COLO668 (cell line): Measurements from ENCODE around the gene MEGF11.

Experiments
- DNase-seq: peaks from one replicate; lab custom pipeline; 2025; ENCODE audit not compliant: unreplicated experiment; lab: John Stamatoyannopoulos, UW

The MEGF11 gene

DNA sequence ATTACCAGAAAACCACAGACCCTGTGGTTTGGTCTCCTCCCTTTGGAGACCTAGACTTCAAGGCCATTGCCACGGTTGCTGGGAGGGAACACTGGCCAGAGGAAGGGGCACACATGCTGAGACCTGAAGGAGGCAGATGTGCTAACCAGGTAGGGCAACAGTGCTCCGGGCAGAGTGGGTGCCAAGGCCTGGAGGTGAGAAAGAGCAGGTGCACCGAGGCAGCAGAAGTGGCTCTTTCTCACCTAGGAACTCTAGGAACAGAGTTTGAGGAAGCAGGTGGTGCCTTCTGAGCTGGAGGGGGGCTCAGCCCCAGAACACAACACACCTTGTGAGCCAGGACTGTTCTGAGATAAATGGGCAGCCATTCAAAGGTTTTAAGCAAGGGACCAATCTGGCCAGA, 106.1 kb downstream of the MEGF11 start:
- DNase-seq, result no peak

DNA sequence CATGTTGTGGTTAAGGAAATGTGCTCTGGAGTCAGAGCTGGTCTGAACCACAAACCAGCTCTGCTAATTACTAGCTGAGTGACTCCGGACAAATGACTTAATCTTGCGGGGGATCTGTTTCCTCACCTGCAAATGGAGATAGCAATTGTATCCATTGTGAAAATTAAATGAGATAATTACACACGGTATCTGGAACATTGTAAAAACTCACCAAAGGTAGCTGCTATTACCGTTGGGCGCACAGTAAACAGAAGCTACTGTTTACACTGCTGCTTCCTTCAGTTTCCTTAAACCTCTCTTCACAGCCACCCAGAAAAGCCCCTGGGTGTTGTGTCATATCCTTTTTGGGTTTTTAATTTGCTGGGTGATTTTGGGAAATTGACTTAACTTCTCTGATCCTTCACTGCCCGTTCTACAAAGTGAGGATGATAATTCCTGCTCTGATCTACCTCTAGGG, 107.8 kb downstream of the MEGF11 start:
- DNase-seq, result no peak

DNA sequence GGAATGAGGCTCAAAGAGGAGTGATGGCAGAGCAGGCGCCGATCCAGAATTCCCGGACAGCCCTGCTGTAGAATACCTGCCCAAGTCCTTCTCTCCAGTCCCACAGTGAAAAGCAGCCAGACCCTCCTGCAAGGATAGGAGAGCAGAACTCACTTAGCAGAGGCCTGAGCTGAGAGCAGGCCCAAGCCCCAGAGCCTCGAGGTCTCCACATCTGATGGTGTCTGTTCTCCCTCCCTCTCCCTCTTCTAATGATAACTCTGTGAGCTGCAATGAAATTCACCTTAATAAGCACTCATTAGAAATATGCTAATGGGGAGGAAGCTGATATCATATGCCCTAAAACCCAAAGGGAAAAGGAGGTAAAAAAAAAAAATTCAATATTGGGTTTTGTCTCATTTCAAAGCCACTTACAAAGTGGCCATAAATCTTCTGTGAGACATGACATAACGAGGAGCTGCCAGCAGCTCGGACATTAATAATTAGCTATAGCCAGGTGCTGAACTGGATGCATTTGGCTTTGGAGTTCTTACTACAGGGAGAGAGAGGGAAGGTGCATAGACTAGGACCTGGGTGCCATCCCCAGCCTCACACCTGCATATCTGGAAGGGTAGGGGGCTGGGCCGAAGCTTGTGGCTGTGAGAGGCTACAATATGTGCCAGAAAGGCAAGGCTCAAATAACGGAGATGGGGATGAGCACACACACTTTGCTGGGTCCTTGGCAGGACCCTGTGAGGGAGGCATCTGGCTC, 108.4 kb downstream of the MEGF11 start:
- DNase-seq, result peak; percentile 84

DNA sequence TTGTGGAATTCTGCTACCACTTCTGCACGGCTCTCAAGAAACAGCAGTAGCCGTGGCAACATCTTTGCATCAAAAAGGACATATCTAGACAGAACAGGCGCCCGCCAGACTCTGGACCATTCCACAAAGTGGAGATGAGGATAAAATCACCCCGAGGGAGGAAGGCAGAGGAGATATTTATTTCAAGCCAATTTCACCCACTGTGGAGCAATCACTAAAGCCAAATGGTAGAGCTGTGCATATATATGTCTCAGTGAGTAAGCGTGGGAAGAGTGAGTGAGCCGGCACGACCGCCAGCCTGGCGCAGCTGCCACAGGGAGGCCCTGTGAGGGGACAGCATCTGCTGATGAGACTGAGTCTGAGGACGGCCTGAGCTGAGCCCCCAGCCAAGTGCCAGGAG, 111.3 kb downstream of the MEGF11 start:
- DNase-seq, result no peak

DNA sequence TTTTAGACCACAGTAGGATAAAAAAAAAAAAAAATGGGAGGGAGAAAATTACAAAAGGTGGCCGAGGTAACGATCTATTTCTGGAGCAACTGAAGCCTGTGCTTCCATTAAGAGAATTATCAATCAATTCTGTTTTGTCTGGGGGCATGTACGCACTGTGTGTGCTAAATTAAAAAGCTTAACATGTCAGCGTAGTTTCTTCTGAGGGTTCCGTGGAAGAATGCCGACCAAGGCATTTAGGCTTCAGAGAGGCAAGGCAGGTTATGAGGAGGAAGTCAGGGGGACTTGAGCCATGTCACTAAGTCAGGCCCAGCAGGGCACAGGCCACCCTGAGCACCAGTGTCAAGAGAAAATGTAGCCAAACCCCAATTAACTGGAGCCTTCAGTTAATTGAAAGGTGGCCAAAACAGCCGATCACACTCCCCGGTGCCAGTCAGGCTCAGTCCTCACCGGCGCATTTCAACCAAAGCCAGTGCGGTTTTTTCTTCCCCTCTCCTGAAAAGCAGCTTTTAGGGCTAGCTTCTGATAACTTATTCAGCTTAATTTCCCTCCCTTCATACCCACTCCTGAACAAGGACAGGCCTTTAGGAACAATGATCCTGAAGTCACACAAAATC, 113.9 kb downstream of the MEGF11 start:
- no peak for DNase-seq

DNA sequence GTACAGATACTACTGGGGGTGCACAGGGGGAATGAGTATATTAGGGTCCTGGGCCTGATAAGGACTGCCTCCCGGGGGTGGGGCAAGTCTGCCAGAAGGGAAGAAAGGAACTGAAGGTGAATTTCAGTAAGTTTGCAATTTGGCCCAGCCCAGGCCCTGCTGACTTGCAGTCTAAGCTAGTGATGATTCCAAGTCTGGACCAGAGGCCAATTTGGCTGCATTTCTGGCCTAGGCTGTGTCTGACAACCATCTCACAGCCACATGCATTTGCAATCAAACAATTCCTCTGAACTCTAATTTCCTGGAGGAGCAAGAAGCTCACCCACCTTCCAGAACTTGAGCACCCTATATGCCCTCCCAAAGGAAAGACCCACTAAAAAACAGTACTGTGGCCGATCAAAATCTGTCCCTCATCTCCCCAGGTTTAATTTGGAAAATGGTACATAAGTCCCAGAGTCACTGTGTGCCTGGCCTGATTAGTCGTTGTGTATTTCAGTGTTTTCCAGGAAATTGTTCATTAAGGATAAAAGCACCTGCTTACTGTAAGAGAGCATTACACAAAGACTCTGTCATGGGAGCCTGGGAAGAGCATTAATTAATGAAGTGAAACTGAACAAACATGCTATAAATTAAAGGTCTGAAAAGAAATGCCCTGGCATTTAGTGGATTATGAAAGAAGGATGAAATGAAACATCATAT, 114.5 kb downstream of the MEGF11 start:
- DNase-seq, result no peak

DNA sequence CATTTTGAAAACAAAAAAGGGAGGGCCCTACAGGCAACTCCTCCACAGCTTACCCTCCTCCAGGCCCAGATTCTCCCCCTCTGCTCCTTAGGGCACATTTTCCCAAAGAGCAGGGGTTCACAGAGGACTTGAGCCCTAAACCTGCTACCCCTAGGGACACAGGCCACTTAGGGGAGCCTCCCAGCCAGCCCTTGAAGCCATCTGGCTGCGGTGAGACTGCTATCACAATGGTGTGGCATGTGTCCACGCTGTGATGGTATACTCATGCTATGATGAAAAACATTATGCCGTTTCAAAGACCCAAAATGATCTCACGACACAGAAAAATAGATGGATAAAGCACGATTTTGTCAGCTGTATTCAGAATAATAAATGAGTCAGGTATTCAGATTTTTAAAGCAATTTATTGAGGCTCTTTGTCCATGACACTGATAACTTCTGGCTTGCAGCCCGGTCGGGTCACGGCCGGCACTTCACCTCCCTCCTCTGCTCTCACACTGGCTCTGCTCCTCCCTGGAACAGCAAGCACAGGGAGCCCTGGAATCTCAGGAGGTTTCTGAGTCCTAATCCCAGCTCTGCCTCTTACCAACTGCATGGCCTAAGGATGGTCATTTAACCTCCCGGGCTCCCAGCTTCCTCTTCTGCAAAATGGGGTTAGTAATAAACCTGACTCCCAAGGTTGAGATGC, 115.3 kb downstream of the MEGF11 start:
- no peak for DNase-seq

DNA sequence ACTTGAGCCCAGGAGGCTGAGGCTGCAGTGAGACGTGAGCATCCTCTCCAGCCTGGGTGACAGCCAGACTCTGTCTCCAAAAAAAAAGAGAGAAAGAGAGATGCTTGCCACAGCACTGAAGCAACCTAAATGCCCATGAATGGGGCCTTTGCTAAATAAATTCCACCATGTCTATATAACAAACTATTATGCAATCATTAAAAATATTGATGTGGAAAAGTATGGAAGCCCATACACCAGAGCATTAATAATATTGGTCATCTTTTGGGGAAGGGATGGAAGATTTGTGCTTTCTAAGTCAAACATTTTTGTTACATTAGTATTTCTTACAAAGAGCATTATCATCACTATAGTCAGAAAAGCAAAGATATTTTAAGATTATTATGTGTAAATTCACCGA, 116.6 kb downstream of the MEGF11 start:
- no peak for DNase-seq

DNA sequence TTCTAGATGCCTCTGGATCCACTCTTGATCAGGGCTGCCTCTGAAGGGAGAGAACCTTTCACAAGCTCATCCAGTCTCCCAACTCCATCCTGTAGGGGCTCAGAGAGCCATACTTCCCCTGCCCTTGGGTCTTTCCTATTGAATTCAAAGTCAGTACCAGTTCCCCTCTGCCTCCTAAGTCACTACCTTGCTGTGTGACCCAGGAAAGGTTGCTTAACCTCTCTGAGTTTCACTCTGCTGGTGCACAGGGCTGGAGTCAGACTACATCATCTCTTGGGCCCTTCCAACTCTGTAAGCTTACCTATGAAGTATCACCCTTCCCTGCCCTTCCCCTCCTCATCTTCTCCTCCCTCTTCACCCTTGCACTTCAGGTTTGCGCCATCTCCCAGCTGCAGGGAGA, 117.9 kb downstream of the MEGF11 start:
- no peak for DNase-seq

DNA sequence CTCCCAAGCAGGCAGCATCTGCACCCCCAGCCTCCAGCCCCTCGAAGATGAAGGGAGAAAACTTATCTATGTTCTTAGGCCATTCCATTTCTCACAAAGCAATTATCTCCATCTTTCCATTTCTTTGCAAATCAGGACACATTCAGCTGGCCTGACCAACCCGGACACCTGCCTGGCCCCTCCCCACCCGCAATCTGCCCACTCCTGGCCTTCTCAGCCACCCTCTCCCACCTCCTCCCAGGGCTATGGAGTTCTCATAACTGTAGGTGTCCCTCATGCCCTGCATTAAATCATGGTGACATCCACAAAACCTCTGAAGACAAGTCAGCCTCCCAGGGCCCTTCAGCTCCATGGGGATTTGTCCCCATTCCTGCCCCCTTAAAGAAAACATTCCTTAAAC, 119.3 kb downstream of the MEGF11 start:
- DNase-seq, result no peak

DNA sequence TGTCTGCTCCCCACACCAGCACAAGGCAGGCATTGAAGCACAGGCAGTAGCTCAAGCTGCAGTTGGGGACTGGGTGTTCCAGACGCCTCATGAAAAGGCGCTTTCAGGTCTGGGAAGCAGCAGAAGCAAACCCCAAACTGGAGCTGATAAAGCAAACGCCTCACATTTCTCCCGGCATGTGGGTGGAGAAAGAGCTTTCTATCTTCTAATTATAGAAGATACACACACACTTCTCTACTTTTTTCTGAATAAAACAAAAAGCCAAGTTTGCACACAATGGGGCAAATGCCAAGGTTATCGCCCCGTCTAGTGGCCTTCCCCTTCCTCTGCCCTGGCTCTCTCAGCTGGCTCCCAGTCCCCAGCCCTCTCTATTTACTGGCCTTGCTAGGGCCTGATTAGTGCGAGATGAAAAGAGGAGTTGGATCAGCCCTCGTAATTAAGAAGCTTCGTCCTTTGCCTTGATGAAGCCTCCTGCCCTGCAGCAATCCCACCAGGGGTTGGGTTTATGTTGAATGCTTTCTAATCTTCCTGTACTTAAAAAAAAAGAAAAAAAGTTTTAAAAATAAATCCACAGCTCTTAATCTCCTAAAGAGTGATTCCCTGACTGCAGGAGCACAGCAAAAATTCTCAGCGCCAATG, 120.2 kb downstream of the MEGF11 start:
- DNase-seq, result no peak

DNA sequence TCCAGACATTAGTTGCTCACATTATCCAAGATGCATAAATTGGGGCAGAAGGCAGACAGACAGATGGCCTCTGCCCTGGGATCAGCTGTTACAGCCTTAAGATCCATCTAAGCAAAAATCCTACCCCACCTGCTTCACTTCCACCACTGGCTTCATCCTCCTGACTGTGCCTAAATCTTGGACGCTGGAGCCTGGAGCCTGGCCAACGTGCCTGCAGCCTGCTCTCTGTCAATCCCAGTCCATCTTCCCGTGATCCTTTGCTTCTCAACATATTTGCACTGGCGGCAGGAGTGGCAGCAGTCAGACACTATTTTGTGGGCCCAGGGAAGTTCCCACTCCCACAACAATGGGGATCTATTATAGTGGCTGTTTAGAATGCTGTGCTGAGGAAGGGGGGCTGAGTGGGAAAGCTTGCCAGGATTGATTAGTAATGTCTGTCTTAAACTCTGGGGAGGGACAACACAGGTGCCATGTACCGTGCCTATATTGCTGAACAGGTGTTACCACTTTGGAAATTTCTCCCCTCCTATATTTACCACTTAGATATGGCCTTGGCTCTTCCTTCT, 121.2 kb downstream of the MEGF11 start:
- no peak for DNase-seq

DNA sequence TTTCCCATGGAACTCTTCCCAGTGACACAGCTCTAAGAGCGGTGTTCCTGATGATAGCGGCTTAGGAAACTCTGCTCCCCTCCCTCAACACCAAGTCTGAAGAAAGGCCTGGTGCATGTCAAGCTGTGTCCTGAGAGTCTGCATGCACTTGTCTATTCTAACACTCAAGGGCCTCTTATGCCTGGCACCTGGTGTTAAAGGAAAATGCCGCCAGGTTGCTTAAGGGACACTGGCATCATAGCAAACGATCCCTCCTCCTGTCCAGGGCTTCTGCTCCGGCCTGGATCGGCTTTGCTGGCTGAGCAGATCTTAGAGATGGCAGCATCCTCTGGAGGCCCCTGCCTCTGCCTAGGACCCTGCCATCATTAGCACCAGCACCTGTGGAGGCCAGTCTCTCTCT, 121.7 kb downstream of the MEGF11 start:
- DNase-seq, result no peak

DNA sequence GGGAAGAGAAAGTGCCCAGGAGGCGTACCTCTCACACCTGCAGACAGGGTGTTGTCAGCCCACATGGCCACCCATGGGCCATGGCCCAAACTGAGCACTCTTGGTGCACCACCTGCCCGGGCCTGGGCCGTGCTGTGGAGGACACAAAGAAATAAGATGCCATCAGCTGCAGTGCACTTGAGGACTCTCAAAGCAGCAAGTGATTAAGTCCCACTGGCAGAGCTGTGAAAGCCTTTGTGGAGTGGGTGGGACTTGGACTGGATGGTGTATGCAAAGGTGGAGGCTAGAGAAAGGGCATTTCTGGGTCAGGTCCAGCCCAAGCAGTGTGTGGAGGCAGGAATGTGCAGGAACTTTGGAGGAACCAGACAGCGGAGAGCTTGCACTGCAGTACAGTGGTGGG, 122.3 kb downstream of the MEGF11 start:
- DNase-seq, result no peak

DNA sequence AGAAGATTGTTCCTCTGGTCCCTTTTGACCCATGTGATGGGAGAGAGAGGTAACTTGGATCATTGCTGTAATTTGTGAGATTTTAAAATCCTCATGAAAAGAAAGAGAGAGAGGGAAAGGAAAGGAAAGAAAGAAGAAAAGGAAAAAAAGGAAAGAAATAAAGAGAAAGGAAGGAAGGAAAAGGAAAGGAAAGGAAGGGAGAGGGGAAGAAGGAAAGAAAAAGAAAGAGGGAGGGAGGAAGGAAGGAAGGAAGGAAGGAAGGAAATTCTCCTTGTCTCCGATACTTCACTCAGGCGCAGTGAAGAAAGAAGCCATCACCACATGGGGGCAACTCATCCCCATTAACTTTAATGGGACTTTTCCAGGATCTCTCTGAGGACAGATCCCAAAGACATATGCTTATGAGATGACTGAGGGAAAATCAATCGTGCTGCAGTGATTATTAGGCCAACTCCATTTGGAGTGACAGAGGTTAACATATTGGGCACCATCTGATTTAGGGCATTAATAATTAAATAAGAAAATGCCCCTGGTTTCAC, 123.0 kb downstream of the MEGF11 start:
- DNase-seq, result no peak

DNA sequence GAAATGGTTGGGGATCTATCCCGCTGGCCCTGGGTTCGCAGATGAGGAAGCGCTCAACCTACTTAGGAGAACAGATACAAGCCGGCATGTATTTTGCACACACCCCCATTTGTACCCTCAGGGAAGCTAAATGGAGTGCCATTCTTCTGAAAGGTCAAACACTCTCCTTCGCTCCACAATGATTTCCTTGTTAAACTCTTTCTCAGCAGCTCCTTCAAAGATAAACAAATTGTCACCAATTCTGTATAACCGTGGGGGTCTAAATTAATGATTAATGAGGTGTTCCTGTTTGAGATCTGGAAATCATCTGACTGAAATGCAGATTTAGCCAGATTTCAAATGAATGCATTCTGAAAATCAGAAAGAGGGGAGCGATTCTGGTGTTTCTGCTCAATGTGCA, 124.0 kb downstream of the MEGF11 start:
- DNase-seq, result no peak

DNA sequence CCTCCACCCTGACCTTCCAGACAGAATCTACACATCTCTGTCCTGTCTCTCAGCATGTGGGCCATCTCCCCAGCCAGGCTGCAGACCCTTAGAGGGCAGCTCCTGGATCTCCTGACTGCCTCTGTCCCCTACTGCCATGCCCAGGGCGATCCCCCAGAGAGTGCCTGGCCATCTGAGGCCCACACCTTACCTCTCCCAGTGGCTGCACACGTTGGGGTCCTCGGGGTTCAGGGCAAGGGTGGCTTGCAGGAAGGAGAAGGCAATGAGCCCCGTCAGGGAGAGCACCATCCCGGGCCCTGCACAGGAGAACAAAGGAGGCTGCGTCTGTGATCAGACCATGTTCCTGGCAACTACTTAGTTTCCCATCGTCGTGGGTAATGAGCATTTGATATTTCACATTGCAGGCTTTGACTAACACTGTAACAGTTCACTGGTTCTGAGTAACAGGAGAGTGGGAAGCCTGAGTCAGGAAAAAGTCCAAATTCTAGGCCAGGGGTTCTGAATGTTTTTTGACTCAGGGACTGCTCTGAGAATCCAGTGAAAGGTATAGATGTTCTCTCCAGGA, 125.4 kb downstream of the MEGF11 start:
- DNase-seq, result no peak

DNA sequence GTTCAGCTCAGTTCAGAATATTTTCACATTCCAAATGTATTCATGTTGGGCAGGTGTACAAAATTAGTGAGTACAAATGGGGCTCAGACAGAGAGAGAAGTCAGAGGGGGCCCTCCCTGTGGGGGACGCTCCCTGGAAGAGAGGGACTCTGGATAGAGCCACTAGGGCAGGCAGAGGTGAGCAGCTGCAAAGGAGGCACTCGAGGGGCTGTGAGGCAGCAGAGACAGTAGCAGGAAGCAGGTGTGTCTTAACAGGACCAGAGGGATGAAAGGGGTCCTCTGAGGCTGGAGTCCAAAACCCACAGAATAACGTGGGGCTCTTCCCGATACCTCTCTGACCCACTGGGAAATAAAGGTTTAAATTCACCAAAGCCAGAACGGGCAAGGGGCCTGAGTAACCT, 127.1 kb downstream of the MEGF11 start:
- DNase-seq, result no peak

DNA sequence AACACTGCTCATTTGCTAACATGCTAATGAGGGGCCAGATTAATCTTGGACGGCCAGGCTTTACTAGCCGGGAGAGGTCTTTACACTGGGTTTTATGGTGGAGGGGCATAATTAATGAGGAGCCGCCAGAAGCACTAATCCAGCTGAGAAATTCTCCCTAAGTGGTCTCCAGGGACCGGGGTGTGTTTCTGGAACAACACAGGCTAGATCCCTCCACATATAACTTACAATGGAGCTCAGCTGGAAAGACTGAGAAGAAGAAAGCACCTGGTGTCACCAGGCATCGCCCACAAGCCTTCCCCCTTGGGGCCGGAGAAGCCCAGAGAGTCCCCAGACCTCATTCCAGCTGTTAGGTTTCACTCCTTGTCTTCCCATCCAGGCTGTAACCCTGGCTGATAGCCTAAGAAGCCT, 127.5 kb downstream of the MEGF11 start:
- DNase-seq, result no peak

DNA sequence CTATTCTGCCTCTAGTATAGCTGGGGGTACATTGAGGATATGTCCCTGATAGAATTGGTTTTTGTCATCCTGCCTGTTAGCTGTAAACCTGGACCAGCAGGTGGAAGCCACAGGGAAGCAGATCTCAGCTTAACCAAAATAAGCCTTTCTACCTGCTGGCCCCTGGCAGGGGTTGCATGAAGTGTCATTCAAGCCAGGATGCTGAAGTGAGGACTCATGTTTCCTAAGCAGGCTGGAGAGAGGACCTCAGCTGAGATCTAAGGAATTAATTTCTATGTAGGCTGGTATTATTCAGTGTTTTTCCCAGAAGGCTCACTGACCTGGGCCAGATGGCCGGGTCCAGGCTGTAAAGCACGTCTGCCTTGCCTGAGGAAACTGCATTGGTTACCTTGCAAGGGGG, 128.9 kb downstream of the MEGF11 start:
- no peak for DNase-seq
